ENCODE data around the gene FBN1. TPM values are rescaled to one million over a fixed set of nuclear protein-coding genes. Genes with fewer than 3 reads are reported as not detected.

The FBN1 gene
- total and polyA plus RNA-seq, 8 donors: 83.1 to 144 (median 94.0) TPM

DNA sequence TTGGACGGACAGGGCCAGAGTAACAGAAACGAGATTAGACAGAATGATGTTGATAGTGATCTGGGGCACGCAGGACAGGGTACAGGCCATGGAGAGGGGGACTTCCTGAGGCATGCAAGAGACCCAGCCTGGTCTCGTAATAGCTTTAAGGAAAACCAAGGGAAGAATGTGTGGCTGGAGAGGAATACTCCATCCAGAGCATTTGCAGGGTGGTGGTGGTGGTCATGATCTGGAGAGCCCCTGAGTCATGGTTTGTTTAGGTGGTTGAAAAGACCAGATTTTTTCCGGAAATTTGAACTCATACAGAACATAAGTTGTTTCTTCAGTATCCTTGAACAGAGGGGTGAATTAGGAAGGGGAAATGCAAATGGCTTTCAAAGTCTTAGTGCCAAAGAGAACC, 175.8 kb downstream of the FBN1 start:
- Histone ChIP-seq H3K9me3 (no peaks in the 10 kb centered on the region), H3K27me3 (no peaks in the 10 kb centered on the region), H3K36me3 (peaks cover 0 to 31% of the 10 kb centered on the region in 2 donors), H3K4me3 (no peak overlapping the region), H3K27ac (no peak overlapping the region), H3K4me1 (no peaks in the 10 kb centered on the region)
- DNase-seq: no peak
- ATAC-seq: no peak
- TF ChIP-seq, protein P1, sequence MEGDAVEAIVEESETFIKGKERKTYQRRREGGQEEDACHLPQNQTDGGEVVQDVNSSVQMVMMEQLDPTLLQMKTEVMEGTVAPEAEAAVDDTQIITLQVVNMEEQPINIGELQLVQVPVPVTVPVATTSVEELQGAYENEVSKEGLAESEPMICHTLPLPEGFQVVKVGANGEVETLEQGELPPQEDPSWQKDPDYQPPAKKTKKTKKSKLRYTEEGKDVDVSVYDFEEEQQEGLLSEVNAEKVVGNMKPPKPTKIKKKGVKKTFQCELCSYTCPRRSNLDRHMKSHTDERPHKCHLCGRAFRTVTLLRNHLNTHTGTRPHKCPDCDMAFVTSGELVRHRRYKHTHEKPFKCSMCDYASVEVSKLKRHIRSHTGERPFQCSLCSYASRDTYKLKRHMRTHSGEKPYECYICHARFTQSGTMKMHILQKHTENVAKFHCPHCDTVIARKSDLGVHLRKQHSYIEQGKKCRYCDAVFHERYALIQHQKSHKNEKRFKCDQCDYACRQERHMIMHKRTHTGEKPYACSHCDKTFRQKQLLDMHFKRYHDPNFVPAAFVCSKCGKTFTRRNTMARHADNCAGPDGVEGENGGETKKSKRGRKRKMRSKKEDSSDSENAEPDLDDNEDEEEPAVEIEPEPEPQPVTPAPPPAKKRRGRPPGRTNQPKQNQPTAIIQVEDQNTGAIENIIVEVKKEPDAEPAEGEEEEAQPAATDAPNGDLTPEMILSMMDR (IDR thresholded peaks at IDR 0.05): no peak
- intact Hi-C loops (cut with DNase I): no loop called here

GRCh38 chr15:48469271-48469670, 176.2 kb downstream of the FBN1 start:
- H3K9me3 ChIP-seq: no peaks in the 10 kb centered on the region
- ATAC-seq (no peak), DNase-seq (no peak)
- intact Hi-C loops (cut with DNase I): no loop called here
- H3K27me3 ChIP-seq: no peaks in the 10 kb centered on the region
- H3K27ac ChIP-seq: no peak overlapping the region
- TF ChIP-seq, protein P1 (IDR thresholded peaks at IDR 0.05): no peak
- H3K4me1 ChIP-seq: no peaks in the 10 kb centered on the region
- H3K36me3 ChIP-seq: peaks cover 0 to 35% of the 10 kb centered on the region in 2 donors
- no peak overlapping the region for H3K4me3 ChIP-seq

DNA sequence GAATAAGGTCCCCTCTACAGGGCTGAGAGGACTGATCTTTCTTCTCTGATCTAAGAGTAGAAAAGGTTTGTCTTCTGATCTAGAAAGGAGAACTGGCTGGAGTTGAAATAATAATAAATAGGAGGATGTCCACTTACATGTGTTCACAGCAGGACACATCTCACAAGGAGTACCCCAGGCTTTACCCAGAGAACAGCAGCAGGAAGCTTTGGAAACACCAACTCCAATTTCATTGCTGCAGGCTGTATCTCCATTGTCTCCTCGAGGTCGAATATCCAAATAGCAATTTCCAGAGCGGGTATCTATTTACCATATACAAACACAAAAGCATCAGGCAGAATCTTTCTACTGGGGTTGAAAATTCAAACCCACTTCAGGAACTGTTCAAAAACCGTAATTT, 177.7 kb downstream of the FBN1 start:
- Histone ChIP-seq H3K27me3 (no peaks in the 10 kb centered on the region), H3K4me3 (no peak overlapping the region), H3K9me3 (no peaks in the 10 kb centered on the region), H3K36me3 (peaks cover 0 to 44% of the 10 kb centered on the region in 2 donors), H3K27ac (no peak overlapping the region), H3K4me1 (no peaks in the 10 kb centered on the region)
- intact Hi-C loops (cut with DNase I): no loop called here
- TF ChIP-seq, protein P1 (IDR thresholded peaks at IDR 0.05): no peak
- DNase-seq (no peak), ATAC-seq (no peak)

- Histone ChIP-seq H3K4me1 (no peaks in the 10 kb centered on the region), H3K27me3 (no peaks in the 10 kb centered on the region), H3K9me3 (no peaks in the 10 kb centered on the region), H3K36me3 (peaks cover 0 to 44% of the 10 kb centered on the region in 2 donors), H3K4me3 (no peak overlapping the region), H3K27ac (no peak overlapping the region)
- intact Hi-C loops (cut with DNase I): no loop called here
- DNase-seq: no peak
- no peak for ATAC-seq
- TF ChIP-seq, protein P1 (IDR thresholded peaks at IDR 0.05): no peak
Observed at GRCh38 chr15:48466820-48467219, 178.7 kb downstream of the FBN1 start.

- TF ChIP-seq, protein P1 (IDR thresholded peaks at IDR 0.05): no peak
- Histone ChIP-seq H3K27me3 (no peaks in the 10 kb centered on the region), H3K4me1 (no peaks in the 10 kb centered on the region), H3K9me3 (no peaks in the 10 kb centered on the region), H3K4me3 (no peak overlapping the region), H3K27ac (no peak overlapping the region), H3K36me3 (peaks cover 0 to 44% of the 10 kb centered on the region in 2 donors)
- intact Hi-C loops (cut with DNase I): no loop called here
- no peak for ATAC-seq
- DNase-seq: no peak
Observed at GRCh38 chr15:48466079-48466478, 179.4 kb downstream of the FBN1 start.
